K562 (cell line): ENCODE data around the gene CDC14B. TPM values are rescaled to one million over a fixed set of nuclear protein-coding genes. Genes with fewer than 3 reads are reported as not detected.

Experiments
- CHD2 ChIP-seq: IDR thresholded peaks from 2 replicates; pipeline ENCODE4 v1.6.1; 2011; ENCODE audit warnings: low read depth, low read length
- CTBP1 ChIP-seq: fragments of 450-650 bp; IDR thresholded peaks from 2 replicates; pipeline ENCODE4 v1.6.1; 2016; ENCODE audit warnings: borderline replicate concordance
- DMBX1 ChIP-seq: fragments of 250-450 bp; sonication (Bioruptor Pico); IDR thresholded peaks from 2 replicates; pipeline ENCODE4 v1.8.0; 2022; ENCODE audit warnings: inconsistent platforms, mild to moderate bottlenecking, moderate library complexity, borderline replicate concordance
- FOXK2 ChIP-seq, 2 experiments: fragments of 450-650 bp; IDR thresholded peaks in 1 of 2; conservative IDR thresholded peaks in 1 of 2; 2 replicates each; pipeline ENCODE4 v1.6.1; 2016; ENCODE audit warnings: low read depth in 2 of 2, mild to moderate bottlenecking in 1 of 2
- HDAC2 ChIP-seq: fragments of 450-650 bp; IDR thresholded peaks from 2 replicates; pipeline ENCODE4 v1.6.1; 2016; ENCODE audit warnings: mild to moderate bottlenecking
- HMBOX1 ChIP-seq: sonication (generic); IDR thresholded peaks from 2 replicates; pipeline ENCODE4 v1.6.1; 2016
- HNRNPH1 ChIP-seq: fragments of 200-400 bp; formaldehyde crosslinking; optimal IDR thresholded peaks from 2 replicates; pipeline ENCODE3; 2017; ENCODE audit warnings: low read depth, mild to moderate bottlenecking, low read length, moderate library complexity
- IRF2 ChIP-seq: sonication (generic); formaldehyde crosslinking; IDR thresholded peaks from 2 replicates; pipeline ENCODE4 v1.8.1; 2022; ENCODE audit warnings: mild to moderate bottlenecking, missing genetic modification reagents
- MIER1 ChIP-seq: fragments of 450-650 bp; IDR thresholded peaks from 2 replicates; pipeline ENCODE4 v1.6.1; 2016; ENCODE audit warnings: antibody characterized with exemption, mild to moderate bottlenecking, low read depth
- NONO ChIP-seq, 2 experiments: fragments of 200-400 bp in 1 of 2; fragments of 450-650 bp in 1 of 2; formaldehyde crosslinking in 1 of 2; IDR thresholded peaks; 2 replicates each; pipeline ENCODE4 v1.6.1; 2017; ENCODE audit warnings: low read depth in 2 of 2, mild to moderate bottlenecking in 2 of 2, moderate library complexity in 2 of 2, low read length in 1 of 2
- PRPF4 ChIP-seq: fragments of 200-400 bp; formaldehyde crosslinking; IDR thresholded peaks from one replicate; pipeline ENCODE4 v1.6.1; 2017; ENCODE audit warnings: low read length, low read depth, mild to moderate bottlenecking; ENCODE audit not compliant: insufficient read depth, poor library complexity, severe bottlenecking
- RAD21 ChIP-seq, 2 experiments: fragments of 250-450 bp in 1 of 2; fragments of 450-650 bp in 1 of 2; sonication (Bioruptor Pico) in 1 of 2; formaldehyde crosslinking in 1 of 2; IDR thresholded peaks in 1 of 2; conservative IDR thresholded peaks in 1 of 2; 2 replicates each; pipeline versions ENCODE4 v1.4.0 to v1.8.0; 2020 to 2022; ENCODE audit warnings: mild to moderate bottlenecking in 2 of 2, moderate library complexity in 1 of 2
- STAT6 ChIP-seq: sonication (generic); formaldehyde crosslinking; IDR thresholded peaks from 2 replicates; pipeline ENCODE4 v1.8.1; 2023; ENCODE audit warnings: mild to moderate bottlenecking, missing genetic modification reagents
- TRIM24 ChIP-seq, 2 experiments: fragments of 450-650 bp; IDR thresholded peaks; 2 replicates each; pipeline ENCODE4 v1.6.1; 2016
- TRIM28 ChIP-seq: fragments of 450-650 bp; IDR thresholded peaks from 2 replicates; pipeline ENCODE4 v1.6.1; 2017
- ZBED1 ChIP-seq: IDR thresholded peaks from 2 replicates; pipeline ENCODE4 v1.6.1; 2014
- ZNF316 ChIP-seq: fragments of 450-650 bp; IDR thresholded peaks from 2 replicates; pipeline ENCODE4 v1.6.1; 2016
- ZNF668 ChIP-seq: fragments of 250-450 bp; sonication (Bioruptor Pico); IDR thresholded peaks from 2 replicates; pipeline ENCODE4 v1.8.0; 2022; ENCODE audit warnings: mild to moderate bottlenecking, inconsistent platforms
- ZNF778 ChIP-seq: fragments of 450-650 bp; formaldehyde crosslinking; IDR thresholded peaks from 2 replicates; pipeline ENCODE4 v1.4.0; 2020; ENCODE audit warnings: mild to moderate bottlenecking, moderate library complexity
- ZNF780A ChIP-seq: fragments of 250-450 bp; sonication (Bioruptor Pico); IDR thresholded peaks from 2 replicates; pipeline ENCODE4 v1.5.0; 2021; ENCODE audit warnings: mild to moderate bottlenecking
- polyA plus RNA-seq, 8 experiments: library from polyadenylated mRNA; depleted of rRNA in 4 of 8; stranded (reverse) in 5 of 8; unstranded in 3 of 8; fragments of >200 nt; fragmentation: Nextera tagmentation in 2 of 8; fragmentation: Illumina TruSeq in 1 of 8; extraction: Ambion mirVana in 2 of 8; extraction: Trizol in 1 of 8; gene quantifications; 2 replicates each; pipeline versions ENCODE4 v1.2.1 to v1.2.3, GENCODE V29; 2011 to 2014; ENCODE audit warnings: inconsistent platforms in 1 of 8, missing spikeins in 1 of 8
- total RNA-seq, 7 experiments: library from RNA; depleted of rRNA in 6 of 7; stranded (reverse); fragments of >200 nt in 6 of 7; fragmentation: Illumina TruSeq in 2 of 7; extraction: Trizol in 2 of 7; gene quantifications; 2 replicates each; pipeline versions ENCODE4 v1.2.1 to v1.2.3, GENCODE V29; 2011 to 2021; ENCODE audit warnings: low replicate concordance in 1 of 7

Gene CDC14B
- total and polyA plus RNA-seq, 9 of the 15 experiments (the other 6 are each of a cell fraction or from before 2014, with no cell fraction given) = 1.4 to 6.0 (median 3.8) TPM

GRCh38 chr9:96655198-96655851 is 35.7 kb upstream of the CDC14B start, which contains the start of gene PRXL2C (continued):
- peak; percentile 27; the same call in 1 of the 2 replicates for TF ChIP-seq ZNF316
- no peak for TF ChIP-seq PRPF4
- no peak; a peak in 1 of 4 replicates for TF ChIP-seq RAD21 (CRISPR knock-in tag; conservative IDR thresholded peaks at IDR 0.05 in 1 of 2, IDR thresholded peaks at IDR 0.05 in 1 of 2)
- no peak for TF ChIP-seq CHD2
- TF ChIP-seq FOXK2 (conservative IDR thresholded peaks at IDR 0.05 in 1 of 2, IDR thresholded peaks at IDR 0.05 in 1 of 2; ENCODE audit: low read depth in 2 of 2) = no peak; a peak in 2 of 4 replicates
- TF ChIP-seq CTBP1 = no peak; the same call in 1 of the 2 replicates
- TF ChIP-seq HDAC2 = 0 out of 2 replicates have a peak, but pooled peaks have one; percentile 59
- no peak for TF ChIP-seq HNRNPH1
- no peak for TF ChIP-seq ZNF668 (CRISPR knock-in tag)
- TF ChIP-seq ZNF778 = no peak
- TF ChIP-seq ZBED1 = no peak
- TF ChIP-seq IRF2 (CRISPR knock-in tag) = no peak
- no peak for TF ChIP-seq ZNF780A
- TF ChIP-seq NONO (IDR thresholded peaks at IDR 0.05; ENCODE audit: low read depth in 2 of 2, low read length in 1 of 2) = no peak
- TF ChIP-seq STAT6 (CRISPR knock-in tag) = 0 out of 2 replicates have a peak, but pooled peaks have one; percentile 68
- TF ChIP-seq TRIM24 (IDR thresholded peaks at IDR 0.05) = 0 out of 4 replicates have a peak, but pooled peaks of 1 of the 2 experiments have one; percentile 19
- TF ChIP-seq MIER1 = peak; percentile 45; the same call in 1 of the 2 replicates
- TF ChIP-seq HMBOX1 = no peak
- TF ChIP-seq TRIM28 = 0 out of 2 replicates have a peak, but pooled peaks have one; percentile 34
- no peak for TF ChIP-seq DMBX1
